HG03103 (cell line): ENCODE measurements around the gene LRRC45.

Source experiments
- ATAC-seq: cut with Tn5 transposase; IDR thresholded peaks from one replicate; pipeline ENCODE4 v1.9.1; 2021; ENCODE audit warnings: low read depth; ENCODE audit not compliant: unreplicated experiment

LRRC45 gene

GRCh38 chr17:81993729-81994592, 29.1 kb upstream of the LRRC45 start:
- ATAC-seq, result no peak

- ATAC-seq, result no peak
These were observed 28.3 kb upstream of the LRRC45 start for GRCh38 chr17:81994593-81995462.

- no peak for ATAC-seq
These were observed 27.5 kb upstream of the LRRC45 start for GRCh38 chr17:81995463-81996231.

GRCh38 chr17:81996232-81996756, 26.8 kb upstream of the LRRC45 start:
- ATAC-seq, result no peak

- no peak for ATAC-seq
These were observed 26.2 kb upstream of the LRRC45 start for GRCh38 chr17:81996757-81997441.

GRCh38 chr17:81998212-81998611, 24.9 kb upstream of the LRRC45 start:
- no peak for ATAC-seq

- no peak for ATAC-seq
These were observed 24.2 kb upstream of the LRRC45 start for GRCh38 chr17:81998691-81999438.

GRCh38 chr17:81999587-81999975, 23.5 kb upstream of the LRRC45 start:
- ATAC-seq, result no peak

GRCh38 chr17:81999976-82000802, 22.9 kb upstream of the LRRC45 start:
- no peak for ATAC-seq

- no peak for ATAC-seq
These were observed 22.1 kb upstream of the LRRC45 start for GRCh38 chr17:82000803-82001570.

GRCh38 chr17:82001571-82002056, 21.5 kb upstream of the LRRC45 start:
- no peak for ATAC-seq

- ATAC-seq, result no peak
These were observed 19.4 kb upstream of the LRRC45 start for GRCh38 chr17:82003411-82004381.

- no peak for ATAC-seq
These were observed 18.3 kb upstream of the LRRC45 start for GRCh38 chr17:82004517-82005455.

- no peak for ATAC-seq
These were observed 17.3 kb upstream of the LRRC45 start for GRCh38 chr17:82005701-82006348.
